Measurements from ENCODE around the gene CABS1. TPM values are rescaled to one million over a fixed set of nuclear protein-coding genes. Genes with fewer than 3 reads are reported as not detected.

Gene CABS1
- total RNA-seq, 1 experiment from 2014 or later = not detected

GRCh38 chr4:70305601-70306000, 29.2 kb upstream of the CABS1 start:
- peaks cover 8% of the 10 kb centered on the region for H3K9me3 Mint-ChIP-seq (ENCODE audit: unreplicated experiment)
- H3K27me3 Mint-ChIP-seq (ENCODE audit: insufficient read depth, unreplicated experiment) = peaks cover 19% of the 10 kb centered on the region
- no peaks in the 10 kb centered on the region for H3K36me3 Mint-ChIP-seq (ENCODE audit: insufficient read depth, unreplicated experiment)
- no peak overlapping the region for H3K4me3 Mint-ChIP-seq (ENCODE audit: unreplicated experiment)
- DNase-seq (ENCODE audit: unreplicated experiment) = no peak
- no TSS peak for BruUV-seq (replicated peaks)
- no peak overlapping the region for H3K27ac Mint-ChIP-seq (ENCODE audit: low read depth, unreplicated experiment)
- no peaks in the 10 kb centered on the region for H3K4me1 Mint-ChIP-seq (ENCODE audit: insufficient read depth, unreplicated experiment)
- CTCF ChIA-PET = interaction anchor here (0.6 kb wide), 1 partner anchor 156 kb away, joined by 3 read pairs; no protein-coding TSS in a partner anchor
- TF ChIP-seq, protein P1, sequence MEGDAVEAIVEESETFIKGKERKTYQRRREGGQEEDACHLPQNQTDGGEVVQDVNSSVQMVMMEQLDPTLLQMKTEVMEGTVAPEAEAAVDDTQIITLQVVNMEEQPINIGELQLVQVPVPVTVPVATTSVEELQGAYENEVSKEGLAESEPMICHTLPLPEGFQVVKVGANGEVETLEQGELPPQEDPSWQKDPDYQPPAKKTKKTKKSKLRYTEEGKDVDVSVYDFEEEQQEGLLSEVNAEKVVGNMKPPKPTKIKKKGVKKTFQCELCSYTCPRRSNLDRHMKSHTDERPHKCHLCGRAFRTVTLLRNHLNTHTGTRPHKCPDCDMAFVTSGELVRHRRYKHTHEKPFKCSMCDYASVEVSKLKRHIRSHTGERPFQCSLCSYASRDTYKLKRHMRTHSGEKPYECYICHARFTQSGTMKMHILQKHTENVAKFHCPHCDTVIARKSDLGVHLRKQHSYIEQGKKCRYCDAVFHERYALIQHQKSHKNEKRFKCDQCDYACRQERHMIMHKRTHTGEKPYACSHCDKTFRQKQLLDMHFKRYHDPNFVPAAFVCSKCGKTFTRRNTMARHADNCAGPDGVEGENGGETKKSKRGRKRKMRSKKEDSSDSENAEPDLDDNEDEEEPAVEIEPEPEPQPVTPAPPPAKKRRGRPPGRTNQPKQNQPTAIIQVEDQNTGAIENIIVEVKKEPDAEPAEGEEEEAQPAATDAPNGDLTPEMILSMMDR (IDR thresholded peaks at IDR 0.05; ENCODE audit: unreplicated experiment) = no peak
- POLR2A ChIA-PET = no interaction called here
- intact Hi-C loops (cut with micrococcal nuclease) = no loop called here

DNA sequence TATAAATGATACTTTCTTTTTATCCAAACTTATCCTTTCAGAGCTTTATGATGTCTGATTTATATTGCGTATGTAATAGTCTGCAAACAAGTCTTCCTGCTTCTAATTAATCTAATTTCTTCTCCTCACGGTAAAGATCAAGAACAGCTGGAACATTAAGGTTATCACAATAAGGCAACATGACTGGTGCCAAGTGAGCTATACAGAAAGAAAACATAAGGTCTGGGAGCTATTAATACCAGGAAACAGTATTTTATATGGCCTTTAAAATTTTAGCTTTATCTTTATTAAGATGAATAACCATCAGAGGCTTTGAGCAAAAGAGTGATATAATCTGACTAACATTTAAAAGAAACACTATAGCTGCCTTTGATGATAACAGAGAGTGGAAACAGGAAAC, 28.7 kb upstream of the CABS1 start:
- ChIA-PET CTCF (no interaction called here), POLR2A (no interaction called here)
- Mint-ChIP-seq H3K4me3 (ENCODE audit: unreplicated experiment) (no peak overlapping the region), H3K27me3 (ENCODE audit: insufficient read depth, unreplicated experiment) (peaks cover 19% of the 10 kb centered on the region), H3K36me3 (ENCODE audit: insufficient read depth, unreplicated experiment) (no peaks in the 10 kb centered on the region), H3K27ac (ENCODE audit: low read depth, unreplicated experiment) (no peak overlapping the region), H3K9me3 (ENCODE audit: unreplicated experiment) (peaks cover 8% of the 10 kb centered on the region), H3K4me1 (ENCODE audit: insufficient read depth, unreplicated experiment) (no peaks in the 10 kb centered on the region)
- intact Hi-C loops (cut with micrococcal nuclease) = no loop called here
- no TSS peak for BruUV-seq (replicated peaks)
- TF ChIP-seq, protein P1 (IDR thresholded peaks at IDR 0.05; ENCODE audit: unreplicated experiment) = no peak
- DNase-seq (ENCODE audit: unreplicated experiment) = no peak

DNA sequence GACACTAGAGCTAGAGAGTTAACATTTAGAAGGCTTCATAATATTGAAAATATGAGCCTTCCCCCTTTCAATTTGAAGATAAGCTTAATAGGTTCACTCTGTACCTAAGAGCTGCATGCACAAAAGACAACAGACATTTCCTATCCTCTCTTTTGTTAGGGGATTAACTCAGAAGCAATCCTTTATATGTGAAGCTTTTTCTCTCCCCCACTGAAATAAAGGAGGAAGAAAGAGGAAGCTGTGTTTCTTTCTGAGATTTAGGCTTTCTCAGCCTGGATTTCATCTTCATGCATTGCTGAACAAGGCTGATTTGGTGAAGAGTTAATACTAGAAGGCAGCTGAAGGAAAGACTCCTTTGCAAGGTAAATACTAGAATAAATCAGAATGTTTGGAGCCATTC, 21.0 kb upstream of the CABS1 start:
- Mint-ChIP-seq H3K36me3 (ENCODE audit: insufficient read depth, unreplicated experiment) (no peaks in the 10 kb centered on the region), H3K4me1 (ENCODE audit: insufficient read depth, unreplicated experiment) (no peaks in the 10 kb centered on the region), H3K27ac (ENCODE audit: low read depth, unreplicated experiment) (no peak overlapping the region), H3K27me3 (ENCODE audit: insufficient read depth, unreplicated experiment) (no peaks in the 10 kb centered on the region), H3K4me3 (ENCODE audit: unreplicated experiment) (no peak overlapping the region), H3K9me3 (ENCODE audit: unreplicated experiment) (no peaks in the 10 kb centered on the region)
- CTCF ChIA-PET = interaction anchor here (0.6 kb wide), 1 partner anchor 214 kb away, joined by 3 read pairs; no protein-coding TSS in a partner anchor
- POLR2A ChIA-PET = no interaction called here
- DNase-seq (ENCODE audit: unreplicated experiment) = no peak
- no TSS peak for BruUV-seq (replicated peaks)
- intact Hi-C loops (cut with micrococcal nuclease) = no loop called here
- TF ChIP-seq, protein P1 (IDR thresholded peaks at IDR 0.05; ENCODE audit: unreplicated experiment) = no peak

- no peak overlapping the region for H3K27ac Mint-ChIP-seq (ENCODE audit: low read depth, unreplicated experiment)
- no TSS peak for BruUV-seq (replicated peaks)
- TF ChIP-seq, protein P1 (IDR thresholded peaks at IDR 0.05; ENCODE audit: unreplicated experiment) = no peak
- intact Hi-C loops (cut with micrococcal nuclease) = loop anchor here (5.0 kb wide), 1 partner anchor 241 kb away; no protein-coding TSS in a partner anchor
- DNase-seq (ENCODE audit: unreplicated experiment) = peak; percentile 5
- no peaks in the 10 kb centered on the region for H3K9me3 Mint-ChIP-seq (ENCODE audit: unreplicated experiment)
- no peaks in the 10 kb centered on the region for H3K4me1 Mint-ChIP-seq (ENCODE audit: insufficient read depth, unreplicated experiment)
- H3K4me3 Mint-ChIP-seq (ENCODE audit: unreplicated experiment) = no peak overlapping the region
- POLR2A ChIA-PET = no interaction called here
- CTCF ChIA-PET = interaction anchor here (0.5 kb wide), 1 partner anchor 110 kb away, joined by 3 read pairs; no protein-coding TSS in a partner anchor
- no peaks in the 10 kb centered on the region for H3K36me3 Mint-ChIP-seq (ENCODE audit: insufficient read depth, unreplicated experiment)
- H3K27me3 Mint-ChIP-seq (ENCODE audit: insufficient read depth, unreplicated experiment) = no peaks in the 10 kb centered on the region
These were observed 18.9 kb upstream of the CABS1 start for GRCh38 chr4:70315928-70316327.

Measured in MCF 10A (cell line).